ENCODE results near the gene ZNRF3. TPM values are rescaled to one million over a fixed set of nuclear protein-coding genes. Genes with fewer than 3 reads are reported as not detected.

Gene ZNRF3
- total and polyA plus RNA-seq, 2 experiments from 2014 or later = 11.1 to 32.2 TPM

DNA sequence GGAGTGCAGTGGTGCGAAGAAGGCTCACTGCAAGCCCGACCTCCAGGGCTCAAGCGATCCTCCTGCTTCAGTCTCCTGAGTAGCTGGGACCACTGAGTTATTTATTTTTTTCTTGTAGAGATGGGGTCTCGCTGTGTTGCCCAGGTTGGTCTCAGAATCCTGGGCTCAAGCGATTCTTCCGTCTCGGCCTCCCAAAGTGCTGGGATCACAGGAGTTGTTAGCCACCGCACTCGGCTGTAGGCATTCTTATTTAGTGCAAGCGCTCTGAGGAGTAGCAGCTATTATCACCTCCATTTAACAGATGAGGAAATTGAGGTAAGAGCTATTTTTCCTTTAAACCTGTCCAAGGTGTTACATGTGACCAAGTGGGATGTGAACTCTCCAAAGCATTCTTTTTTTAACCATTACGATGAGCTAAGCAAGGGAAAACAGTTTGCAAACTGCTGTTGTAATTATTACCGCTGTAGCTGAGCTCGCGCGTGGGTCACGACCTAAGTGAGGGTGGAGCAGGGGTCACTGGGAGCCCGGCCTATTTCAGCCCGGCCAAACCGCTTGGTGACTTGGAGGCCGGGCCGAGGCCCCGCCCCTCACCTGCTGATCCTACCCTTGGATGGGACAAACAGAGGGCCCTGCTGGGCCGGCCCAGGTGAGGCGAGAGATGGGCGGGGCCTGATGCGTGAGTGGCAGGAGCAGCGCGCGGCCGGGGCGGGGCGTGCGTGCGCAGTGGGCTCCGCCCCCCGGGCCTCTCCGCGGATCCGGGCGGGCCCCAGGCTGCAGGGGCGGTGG, 189.0 kb downstream of the ZNRF3 start (continued):
- TF ChIP-seq, protein P1, sequence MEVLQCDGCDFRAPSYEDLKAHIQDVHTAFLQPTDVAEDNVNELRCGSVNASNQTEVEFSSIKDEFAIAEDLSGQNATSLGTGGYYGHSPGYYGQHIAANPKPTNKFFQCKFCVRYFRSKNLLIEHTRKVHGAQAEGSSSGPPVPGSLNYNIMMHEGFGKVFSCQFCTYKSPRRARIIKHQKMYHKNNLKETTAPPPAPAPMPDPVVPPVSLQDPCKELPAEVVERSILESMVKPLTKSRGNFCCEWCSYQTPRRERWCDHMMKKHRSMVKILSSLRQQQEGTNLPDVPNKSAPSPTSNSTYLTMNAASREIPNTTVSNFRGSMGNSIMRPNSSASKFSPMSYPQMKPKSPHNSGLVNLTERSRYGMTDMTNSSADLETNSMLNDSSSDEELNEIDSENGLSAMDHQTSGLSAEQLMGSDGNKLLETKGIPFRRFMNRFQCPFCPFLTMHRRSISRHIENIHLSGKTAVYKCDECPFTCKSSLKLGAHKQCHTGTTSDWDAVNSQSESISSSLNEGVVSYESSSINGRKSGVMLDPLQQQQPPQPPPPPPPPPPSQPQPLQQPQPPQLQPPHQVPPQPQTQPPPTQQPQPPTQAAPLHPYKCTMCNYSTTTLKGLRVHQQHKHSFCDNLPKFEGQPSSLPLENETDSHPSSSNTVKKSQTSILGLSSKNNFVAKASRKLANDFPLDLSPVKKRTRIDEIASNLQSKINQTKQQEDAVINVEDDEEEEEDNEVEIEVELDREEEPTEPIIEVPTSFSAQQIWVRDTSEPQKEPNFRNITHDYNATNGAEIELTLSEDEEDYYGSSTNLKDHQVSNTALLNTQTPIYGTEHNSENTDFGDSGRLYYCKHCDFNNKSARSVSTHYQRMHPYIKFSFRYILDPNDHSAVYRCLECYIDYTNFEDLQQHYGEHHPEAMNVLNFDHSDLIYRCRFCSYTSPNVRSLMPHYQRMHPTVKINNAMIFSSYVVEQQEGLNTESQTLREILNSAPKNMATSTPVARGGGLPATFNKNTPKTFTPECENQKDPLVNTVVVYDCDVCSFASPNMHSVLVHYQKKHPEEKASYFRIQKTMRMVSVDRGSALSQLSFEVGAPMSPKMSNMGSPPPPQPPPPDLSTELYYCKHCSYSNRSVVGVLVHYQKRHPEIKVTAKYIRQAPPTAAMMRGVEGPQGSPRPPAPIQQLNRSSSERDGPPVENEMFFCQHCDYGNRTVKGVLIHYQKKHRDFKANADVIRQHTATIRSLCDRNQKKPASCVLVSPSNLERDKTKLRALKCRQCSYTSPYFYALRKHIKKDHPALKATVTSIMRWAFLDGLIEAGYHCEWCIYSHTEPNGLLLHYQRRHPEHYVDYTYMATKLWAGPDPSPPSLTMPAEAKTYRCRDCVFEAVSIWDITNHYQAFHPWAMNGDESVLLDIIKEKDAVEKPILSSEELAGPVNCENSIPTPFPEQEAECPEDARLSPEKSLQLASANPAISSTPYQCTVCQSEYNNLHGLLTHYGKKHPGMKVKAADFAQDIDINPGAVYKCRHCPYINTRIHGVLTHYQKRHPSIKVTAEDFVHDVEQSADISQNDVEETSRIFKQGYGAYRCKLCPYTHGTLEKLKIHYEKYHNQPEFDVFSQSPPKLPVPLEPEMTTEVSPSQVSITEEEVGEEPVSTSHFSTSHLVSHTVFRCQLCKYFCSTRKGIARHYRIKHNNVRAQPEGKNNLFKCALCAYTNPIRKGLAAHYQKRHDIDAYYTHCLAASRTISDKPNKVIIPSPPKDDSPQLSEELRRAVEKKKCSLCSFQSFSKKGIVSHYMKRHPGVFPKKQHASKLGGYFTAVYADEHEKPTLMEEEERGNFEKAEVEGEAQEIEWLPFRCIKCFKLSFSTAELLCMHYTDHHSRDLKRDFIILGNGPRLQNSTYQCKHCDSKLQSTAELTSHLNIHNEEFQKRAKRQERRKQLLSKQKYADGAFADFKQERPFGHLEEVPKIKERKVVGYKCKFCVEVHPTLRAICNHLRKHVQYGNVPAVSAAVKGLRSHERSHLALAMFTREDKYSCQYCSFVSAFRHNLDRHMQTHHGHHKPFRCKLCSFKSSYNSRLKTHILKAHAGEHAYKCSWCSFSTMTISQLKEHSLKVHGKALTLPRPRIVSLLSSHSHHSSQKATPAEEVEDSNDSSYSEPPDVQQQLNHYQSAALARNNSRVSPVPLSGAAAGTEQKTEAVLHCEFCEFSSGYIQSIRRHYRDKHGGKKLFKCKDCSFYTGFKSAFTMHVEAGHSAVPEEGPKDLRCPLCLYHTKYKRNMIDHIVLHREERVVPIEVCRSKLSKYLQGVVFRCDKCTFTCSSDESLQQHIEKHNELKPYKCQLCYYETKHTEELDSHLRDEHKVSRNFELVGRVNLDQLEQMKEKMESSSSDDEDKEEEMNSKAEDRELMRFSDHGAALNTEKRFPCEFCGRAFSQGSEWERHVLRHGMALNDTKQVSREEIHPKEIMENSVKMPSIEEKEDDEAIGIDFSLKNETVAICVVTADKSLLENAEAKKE (CRISPR knock-in tag; IDR thresholded peaks at IDR 0.05) = no peak
- no peak for TF ChIP-seq ZNF331 (CRISPR knock-in tag; IDR thresholded peaks at IDR 0.05; ENCODE audit: low read depth)
- TF ChIP-seq ETS1 (IDR thresholded peaks at IDR 0.05) = no peak
- no peak for TF ChIP-seq EZH2 (IDR thresholded peaks at IDR 0.05; ENCODE audit: low read depth, unreplicated experiment)
- TF ChIP-seq, protein P2, sequence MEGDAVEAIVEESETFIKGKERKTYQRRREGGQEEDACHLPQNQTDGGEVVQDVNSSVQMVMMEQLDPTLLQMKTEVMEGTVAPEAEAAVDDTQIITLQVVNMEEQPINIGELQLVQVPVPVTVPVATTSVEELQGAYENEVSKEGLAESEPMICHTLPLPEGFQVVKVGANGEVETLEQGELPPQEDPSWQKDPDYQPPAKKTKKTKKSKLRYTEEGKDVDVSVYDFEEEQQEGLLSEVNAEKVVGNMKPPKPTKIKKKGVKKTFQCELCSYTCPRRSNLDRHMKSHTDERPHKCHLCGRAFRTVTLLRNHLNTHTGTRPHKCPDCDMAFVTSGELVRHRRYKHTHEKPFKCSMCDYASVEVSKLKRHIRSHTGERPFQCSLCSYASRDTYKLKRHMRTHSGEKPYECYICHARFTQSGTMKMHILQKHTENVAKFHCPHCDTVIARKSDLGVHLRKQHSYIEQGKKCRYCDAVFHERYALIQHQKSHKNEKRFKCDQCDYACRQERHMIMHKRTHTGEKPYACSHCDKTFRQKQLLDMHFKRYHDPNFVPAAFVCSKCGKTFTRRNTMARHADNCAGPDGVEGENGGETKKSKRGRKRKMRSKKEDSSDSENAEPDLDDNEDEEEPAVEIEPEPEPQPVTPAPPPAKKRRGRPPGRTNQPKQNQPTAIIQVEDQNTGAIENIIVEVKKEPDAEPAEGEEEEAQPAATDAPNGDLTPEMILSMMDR (conservative IDR thresholded peaks at IDR 0.05; ENCODE audit: low read depth in 2 of 2) = no peak
- no peak for TF ChIP-seq STAT1 (IDR thresholded peaks at IDR 0.05; ENCODE audit: unreplicated experiment)
- TF ChIP-seq JUNB (IDR thresholded peaks at IDR 0.05; ENCODE audit: unreplicated experiment) = no peak
- TF ChIP-seq NANOG (IDR thresholded peaks at IDR 0.05; ENCODE audit: borderline replicate concordance) = no peak
- no peak for TF ChIP-seq CREB1 (CRISPR knock-in tag; IDR thresholded peaks at IDR 0.05; ENCODE audit: low read depth)
